Cardiac muscle cell (in vitro differentiated cells and primary cell): ENCODE data around the gene NDUFAB1. TPM values are rescaled to one million over a fixed set of nuclear protein-coding genes. Genes with fewer than 3 reads are reported as not detected.

Source experiments
- DNase-seq, 2 donors: peaks; one replicate each; pipeline versions ENCODE4 v3.0.0 to v3.0.0-alpha.2; 2010 to 2017; ENCODE audit warnings: low read depth in 1 of 2, low spot score in 1 of 2
- H3K27ac ChIP-seq: fragments of 200-600 bp; sonication (generic); 2 replicates; pipeline ENCODE4 v1.5.1; 2016
- H3K27me3 ChIP-seq: fragments of 200-600 bp; sonication (generic); 2 replicates; pipeline ENCODE4 v1.6.0; 2016; ENCODE audit warnings: control low read depth
- H3K36me3 ChIP-seq: fragments of 200-600 bp; sonication (generic); 2 replicates; pipeline ENCODE4 v1.5.1; 2016; ENCODE audit warnings: control low read depth
- H3K4me1 ChIP-seq: fragments of 200-600 bp; sonication (generic); 2 replicates; pipeline ENCODE4 v1.8.1; 2017; ENCODE audit warnings: low read depth, mild to moderate bottlenecking, mixed run types
- H3K4me3 ChIP-seq: fragments of 200-600 bp; sonication (generic); 2 replicates; pipeline ENCODE4 v1.5.1; 2016; ENCODE audit warnings: mild to moderate bottlenecking
- H3K9me3 ChIP-seq: fragments of 200-600 bp; sonication (generic); 2 replicates; pipeline ENCODE4 v1.5.1; 2017; ENCODE audit warnings: low read depth, mild to moderate bottlenecking, control low read depth
- CTCF ChIP-seq: IDR thresholded peaks from 2 replicates; pipeline ENCODE4 v1.5.1; 2012; ENCODE audit warnings: low read depth, mild to moderate bottlenecking, low read length
- polyA plus RNA-seq: library from polyadenylated mRNA; unstranded; fragments of >200 nt; fragmentation: Nextera tagmentation; extraction: Ambion mirVana; gene quantifications from 2 replicates; pipeline ENCODE4 v1.2.1, GENCODE V29; 2016
- total RNA-seq: library from RNA; depleted of rRNA; stranded (reverse); fragments of >200 nt; gene quantifications from 2 replicates; pipeline ENCODE4 v1.2.3, GENCODE V29; 2016

The NDUFAB1 gene
- total and polyA plus RNA-seq, 2 experiments from 2014 or later, result 108 to 431 TPM

- H3K27me3 ChIP-seq, result no peaks in the 10 kb centered on the region
- no peak for TF ChIP-seq CTCF
- DNase-seq, result no peak
- H3K4me1 ChIP-seq, result no peaks in the 10 kb centered on the region
- H3K27ac ChIP-seq, result no peak overlapping the region
- no peaks in the 10 kb centered on the region for H3K9me3 ChIP-seq
- peaks cover 27% of the 10 kb centered on the region for H3K36me3 ChIP-seq
- H3K4me3 ChIP-seq, result no peak overlapping the region
Measured at GRCh38 chr16:23539984-23540816, 55.9 kb downstream of the NDUFAB1 start.

GRCh38 chr16:23538919-23539278 lies 57.2 kb downstream of the NDUFAB1 start:
- peaks cover 29% of the 10 kb centered on the region for H3K36me3 ChIP-seq
- no peak overlapping the region for H3K27ac ChIP-seq
- no peak for DNase-seq
- H3K4me3 ChIP-seq, result no peak overlapping the region
- no peaks in the 10 kb centered on the region for H3K27me3 ChIP-seq
- H3K4me1 ChIP-seq, result no peaks in the 10 kb centered on the region
- H3K9me3 ChIP-seq, result no peaks in the 10 kb centered on the region
- no peak for TF ChIP-seq CTCF

- no peak for DNase-seq
- Histone ChIP-seq H3K27ac (no peak overlapping the region), H3K4me1 (no peaks in the 10 kb centered on the region), H3K9me3 (no peaks in the 10 kb centered on the region), H3K4me3 (no peak overlapping the region), H3K27me3 (no peaks in the 10 kb centered on the region), H3K36me3 (peaks cover 32% of the 10 kb centered on the region)
- no peak for TF ChIP-seq CTCF
Measured at GRCh38 chr16:23537390-23537789, 58.7 kb downstream of the NDUFAB1 start.

GRCh38 chr16:23535901-23536300 lies 60.2 kb downstream of the NDUFAB1 start:
- no peaks in the 10 kb centered on the region for H3K4me1 ChIP-seq
- peaks cover 35% of the 10 kb centered on the region for H3K36me3 ChIP-seq

More at GRCh38 chr16:23535901-23536300, 60.2 kb downstream of the NDUFAB1 start:
- Histone ChIP-seq H3K9me3 (no peaks in the 10 kb centered on the region), H3K27me3 (no peaks in the 10 kb centered on the region), H3K4me3 (no peak overlapping the region), H3K27ac (no peak overlapping the region)
- DNase-seq, result no peak
- TF ChIP-seq CTCF, result no peak
